Activated CD4-positive, alpha-beta T cell treated with anti-CD3 and anti-CD28 coated beads, Interleukin-2, amount 50 U/mL, for 4 hours (primary cell): ENCODE measurements around the gene TKTL1.

ENCODE experiments used
- DNase-seq, 2 experiments: peaks; one replicate each; pipeline ENCODE4 v3.0.0-alpha.2; 2020

TKTL1 gene

DNA sequence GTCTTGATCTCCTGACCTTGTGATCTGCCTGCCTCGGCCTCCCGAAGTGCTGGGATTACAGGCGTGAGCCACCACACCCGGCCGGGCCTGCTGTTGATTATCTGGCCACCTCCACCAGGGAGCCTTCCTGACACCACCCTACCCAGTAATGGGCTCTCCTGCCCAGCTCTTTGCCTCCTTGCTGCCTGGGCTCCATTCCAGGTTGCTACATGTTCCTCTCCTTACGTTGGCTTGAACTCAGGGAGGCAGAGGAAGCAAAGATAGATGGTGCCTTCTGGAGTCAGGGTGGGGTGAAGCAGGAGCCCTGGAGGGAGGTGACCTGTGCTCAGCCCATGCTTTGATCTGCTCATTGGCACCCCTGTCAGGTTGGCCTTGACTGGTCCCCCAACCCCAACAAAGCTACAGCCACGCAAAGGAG, 52.5 kb downstream of the TKTL1 start:
- DNase-seq = no peak

DNA sequence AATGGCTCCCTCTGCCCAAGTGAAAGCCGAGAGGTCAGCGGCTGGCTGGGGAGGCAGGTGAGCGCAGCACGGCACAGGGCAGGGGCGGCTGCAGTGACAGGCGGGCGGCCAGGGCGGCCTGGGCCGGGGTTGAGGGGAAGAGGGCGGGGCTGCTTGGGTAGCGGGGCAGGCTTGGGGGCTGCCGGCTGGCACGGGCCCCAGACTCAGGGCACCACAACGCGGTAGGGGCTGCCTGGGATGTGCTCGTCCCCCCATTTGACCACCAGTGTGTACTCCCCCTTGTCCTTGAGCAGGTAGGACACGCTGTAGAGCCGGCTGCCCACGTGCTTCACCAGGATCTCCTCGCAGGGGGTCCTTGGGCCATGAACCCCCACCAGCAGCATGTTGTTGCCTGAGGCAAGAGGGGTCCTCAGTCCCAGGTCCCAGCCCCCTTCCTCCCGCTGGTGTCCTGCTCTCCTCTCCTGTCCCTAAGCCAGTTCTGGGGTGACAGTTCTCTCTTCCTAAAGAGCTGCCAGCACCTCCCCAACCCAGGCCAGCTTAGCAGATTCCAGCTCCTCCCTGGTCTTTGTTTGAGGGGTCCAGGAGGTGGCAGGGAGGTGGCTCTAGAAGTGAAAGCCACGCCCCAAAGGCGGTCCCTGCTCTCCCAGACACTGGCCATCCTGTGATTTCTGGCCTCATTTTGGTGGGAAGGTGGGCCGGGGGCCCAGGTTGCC, 53.2 kb downstream of the TKTL1 start:
- no peak for DNase-seq

DNA sequence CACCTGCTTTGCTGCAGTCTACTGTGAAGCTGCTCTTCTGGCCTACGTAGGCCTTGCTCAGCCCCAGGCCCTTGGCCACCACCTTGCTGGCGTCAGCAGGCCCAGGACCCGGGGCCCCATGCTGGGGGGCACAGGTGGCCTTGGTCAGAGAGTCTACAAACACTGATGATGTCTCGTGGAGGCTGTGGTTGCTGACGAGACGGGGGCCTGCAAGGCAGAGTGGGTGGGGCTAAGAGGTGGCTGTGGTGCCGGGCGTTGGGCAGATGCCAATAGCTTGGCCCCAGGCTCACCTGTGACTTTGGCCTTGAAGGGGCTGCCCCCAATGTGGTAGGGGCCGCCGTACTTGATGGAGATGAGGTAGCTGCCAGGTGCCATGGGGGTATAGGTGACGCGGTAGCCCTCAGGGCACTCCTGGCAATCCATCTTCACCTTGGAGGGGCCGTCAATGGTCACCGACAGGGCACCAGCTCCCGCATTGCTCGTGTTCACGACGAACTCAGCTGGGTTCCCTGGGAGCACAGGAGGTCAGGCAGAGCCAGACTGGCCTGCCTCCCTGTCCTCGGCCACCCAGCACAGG, 53.9 kb downstream of the TKTL1 start:
- DNase-seq = no peak

DNA sequence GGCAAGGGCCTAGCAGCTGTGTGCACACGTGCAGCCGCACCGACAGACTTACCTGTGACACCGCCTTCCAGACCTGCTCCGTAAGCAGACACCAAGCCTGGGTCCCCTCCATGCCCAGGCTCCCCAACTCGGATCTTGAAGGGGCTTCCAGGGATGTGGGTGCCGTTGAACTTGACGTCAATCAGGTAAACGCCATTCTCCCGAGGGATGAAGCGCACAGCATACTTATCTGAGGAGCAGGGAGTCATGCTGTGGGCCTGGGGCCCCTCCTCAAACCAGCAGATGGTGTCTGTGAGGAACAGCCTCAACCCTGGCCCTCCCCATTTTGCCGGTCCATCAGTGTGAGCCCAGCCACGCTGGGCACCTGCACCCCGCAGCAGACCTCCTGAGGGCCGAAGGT, 54.4 kb downstream of the TKTL1 start:
- no peak for DNase-seq

DNA sequence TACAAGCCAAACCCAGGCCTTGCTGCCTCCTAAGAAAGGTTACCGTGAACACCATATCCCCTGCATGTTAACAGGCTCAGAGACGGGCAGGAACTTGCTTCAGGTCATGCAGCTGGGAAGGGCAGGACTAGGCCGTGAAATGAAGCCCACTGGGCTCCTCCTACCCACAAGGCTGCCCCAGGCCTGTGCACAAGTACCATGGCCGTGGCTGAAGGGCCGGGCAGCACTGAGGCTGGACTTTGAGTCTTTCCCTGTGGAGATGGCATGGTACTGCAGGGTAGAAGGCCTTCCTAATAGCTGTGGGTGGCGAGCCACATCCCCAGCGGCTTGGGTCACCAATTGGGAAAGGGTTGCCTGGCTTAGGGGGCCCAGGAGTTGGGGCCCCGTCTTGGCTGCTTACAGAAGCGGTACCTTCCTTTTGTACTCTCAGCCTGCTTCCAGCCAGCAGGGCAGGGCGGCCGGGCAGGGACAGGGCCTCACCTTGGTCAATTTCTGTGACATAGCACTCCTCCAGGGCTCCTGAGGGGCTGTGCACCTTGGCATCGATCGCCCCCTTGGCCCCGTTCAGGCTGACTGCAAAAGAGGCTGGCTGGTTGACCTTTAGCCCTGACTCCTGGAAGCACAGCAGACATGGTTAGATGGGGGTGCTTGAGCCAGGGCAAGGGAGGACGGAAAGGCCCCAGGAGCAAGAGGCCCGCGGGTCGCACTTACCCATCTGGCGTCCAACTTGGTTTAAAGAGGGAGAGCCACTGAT, 55.0 kb downstream of the TKTL1 start:
- no peak for DNase-seq

DNA sequence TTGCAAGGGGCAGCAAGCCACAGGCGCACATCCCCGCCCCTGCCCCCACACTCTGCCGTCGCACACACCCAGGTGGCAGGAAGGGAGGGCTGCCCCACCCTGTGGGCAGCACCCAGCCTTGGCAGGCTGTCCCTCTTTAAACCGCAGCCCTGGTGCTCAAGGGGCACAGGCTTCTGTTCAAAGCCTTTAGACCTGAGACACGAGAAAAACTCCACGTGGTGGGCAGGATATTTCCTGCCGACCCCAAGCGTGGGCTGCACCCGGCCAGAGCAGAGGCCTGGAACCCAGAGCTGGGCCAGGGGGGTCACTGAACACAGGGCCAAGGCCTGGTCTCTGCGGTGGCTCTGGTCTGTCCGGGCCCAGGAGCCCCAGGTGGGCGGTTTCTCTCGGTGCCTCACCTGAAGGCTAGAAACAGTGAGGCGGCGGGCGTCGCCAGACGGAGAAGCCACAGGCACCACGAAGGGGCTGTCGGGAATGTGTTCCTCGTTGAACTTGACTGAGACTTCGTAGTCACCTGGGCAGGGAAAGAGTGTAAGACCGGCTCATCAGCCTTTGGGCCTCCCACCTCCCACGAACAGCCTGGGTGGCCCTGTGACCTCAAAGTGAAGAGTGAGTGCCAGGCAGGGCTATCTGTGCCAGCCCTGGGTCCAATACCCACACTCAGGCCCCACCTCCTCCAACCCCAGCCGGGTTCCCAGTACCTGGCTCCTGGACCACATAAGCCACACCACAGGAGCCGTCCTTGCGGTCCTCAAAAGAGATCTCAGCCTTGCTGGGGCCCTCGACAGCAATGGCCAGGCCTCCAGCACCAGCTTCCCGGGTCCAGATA, 55.8 kb downstream of the TKTL1 start:
- DNase-seq = no peak

DNA sequence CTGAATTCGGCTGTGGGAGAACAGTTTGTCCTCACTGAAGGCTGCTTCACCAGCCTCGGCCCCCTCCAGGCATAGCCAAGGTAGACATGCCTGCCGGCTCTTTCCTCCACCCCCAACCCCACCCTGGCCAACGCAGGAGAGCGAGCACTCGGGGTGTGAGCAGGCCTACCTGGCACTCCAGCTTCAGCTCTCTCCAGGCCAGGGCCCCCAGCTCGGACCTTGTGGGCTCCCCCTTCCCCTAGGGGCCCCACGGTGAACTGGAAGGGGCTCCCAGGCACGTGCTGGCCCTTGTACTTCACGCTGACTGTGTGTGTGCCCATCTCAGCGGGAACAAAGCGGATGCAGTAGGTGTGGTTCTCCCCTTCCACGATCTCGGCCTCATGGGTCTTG, 56.4 kb downstream of the TKTL1 start:
- no peak for DNase-seq

DNA sequence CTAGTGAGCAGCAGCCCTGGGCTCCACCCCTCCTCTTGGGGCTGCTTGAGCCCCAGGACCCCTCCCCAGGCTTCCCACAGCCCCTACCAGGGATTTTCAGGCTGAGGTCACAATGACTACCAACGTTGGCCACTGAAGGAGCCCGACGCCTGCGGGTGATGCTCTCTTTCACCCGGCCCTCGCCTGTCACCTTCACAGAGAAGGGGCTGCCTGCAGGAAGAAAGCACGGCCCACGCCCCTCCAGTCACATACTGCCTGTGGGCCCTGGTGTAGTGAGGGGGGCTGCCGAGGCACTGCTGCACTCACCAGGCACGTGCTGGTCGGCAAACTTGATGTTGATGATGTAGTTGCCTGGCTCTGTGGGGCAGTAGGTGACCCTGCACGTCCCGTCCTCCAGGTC, 56.9 kb downstream of the TKTL1 start:
- no peak for DNase-seq

DNA sequence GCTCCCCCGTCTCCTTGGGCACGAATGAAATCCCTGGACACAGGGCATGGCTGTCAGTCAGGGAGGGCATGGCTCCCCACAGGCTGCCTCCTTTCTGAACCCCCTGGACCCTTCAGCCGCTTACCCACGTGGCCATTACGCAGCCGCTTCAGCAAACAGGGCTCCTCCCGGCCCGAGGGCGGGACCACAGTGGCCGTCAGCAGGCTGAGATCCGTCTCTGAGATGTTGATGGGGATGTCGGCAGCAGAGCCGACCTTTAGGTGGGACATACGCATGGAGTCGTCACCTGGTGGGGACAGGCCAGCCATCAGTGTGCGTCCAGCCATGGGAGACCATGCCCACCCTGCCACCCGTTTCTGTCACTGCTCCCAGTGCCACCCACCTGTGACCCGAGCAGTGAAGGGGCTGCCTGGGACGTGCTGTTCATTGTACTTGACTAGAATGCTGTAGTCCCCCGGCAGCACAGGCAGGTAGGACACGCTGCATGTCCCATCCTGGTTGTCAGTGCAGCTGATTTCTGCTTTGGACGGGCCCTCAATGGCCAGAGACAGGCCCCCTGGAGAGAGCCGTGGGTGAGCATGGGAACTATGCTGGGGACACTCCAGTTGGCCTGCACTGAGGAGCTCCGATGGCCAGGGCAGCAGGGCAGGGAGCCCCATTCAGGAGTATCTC, 57.7 kb downstream of the TKTL1 start:
- no peak for DNase-seq

DNA sequence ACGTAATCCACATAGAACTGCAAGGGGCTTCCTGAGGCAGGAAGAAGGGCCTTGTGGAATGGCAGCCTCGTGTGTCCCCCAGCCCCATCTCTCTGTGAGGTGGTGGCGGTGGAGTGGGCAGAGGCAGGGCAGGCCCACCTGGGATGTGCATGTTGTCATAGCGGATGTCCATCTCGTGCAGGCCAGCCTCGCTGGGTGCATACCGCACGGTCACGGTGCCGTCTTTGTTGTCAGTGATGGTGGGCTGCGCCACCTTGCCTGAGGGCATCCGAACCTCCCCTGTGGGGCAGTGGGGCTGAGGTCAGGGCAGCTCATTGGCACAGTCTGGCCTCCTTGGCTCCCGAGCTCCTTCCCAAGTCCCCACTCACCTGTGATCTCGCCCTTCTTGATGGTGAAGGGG, 58.4 kb downstream of the TKTL1 start:
- DNase-seq = no peak

DNA sequence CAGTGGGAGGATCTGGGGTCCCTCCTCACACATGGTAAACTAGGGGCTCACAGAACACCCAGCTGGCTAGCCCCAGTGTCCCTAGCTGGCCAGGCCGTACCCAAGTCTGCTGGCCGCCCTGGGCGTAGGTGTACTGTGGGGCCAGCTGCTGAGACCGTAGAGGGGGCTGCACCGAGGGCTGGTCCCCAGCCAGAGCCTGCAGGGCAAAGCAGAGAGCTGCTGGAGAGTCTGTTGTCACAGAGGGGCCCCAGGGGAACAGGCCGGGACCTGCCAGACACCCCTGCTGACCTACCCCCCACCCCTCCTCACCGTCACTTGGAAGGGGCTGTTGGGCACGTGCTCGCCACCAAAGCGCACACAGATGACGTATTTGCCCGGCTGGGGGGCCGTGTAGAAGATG, 58.9 kb downstream of the TKTL1 start:
- DNase-seq = no peak

DNA sequence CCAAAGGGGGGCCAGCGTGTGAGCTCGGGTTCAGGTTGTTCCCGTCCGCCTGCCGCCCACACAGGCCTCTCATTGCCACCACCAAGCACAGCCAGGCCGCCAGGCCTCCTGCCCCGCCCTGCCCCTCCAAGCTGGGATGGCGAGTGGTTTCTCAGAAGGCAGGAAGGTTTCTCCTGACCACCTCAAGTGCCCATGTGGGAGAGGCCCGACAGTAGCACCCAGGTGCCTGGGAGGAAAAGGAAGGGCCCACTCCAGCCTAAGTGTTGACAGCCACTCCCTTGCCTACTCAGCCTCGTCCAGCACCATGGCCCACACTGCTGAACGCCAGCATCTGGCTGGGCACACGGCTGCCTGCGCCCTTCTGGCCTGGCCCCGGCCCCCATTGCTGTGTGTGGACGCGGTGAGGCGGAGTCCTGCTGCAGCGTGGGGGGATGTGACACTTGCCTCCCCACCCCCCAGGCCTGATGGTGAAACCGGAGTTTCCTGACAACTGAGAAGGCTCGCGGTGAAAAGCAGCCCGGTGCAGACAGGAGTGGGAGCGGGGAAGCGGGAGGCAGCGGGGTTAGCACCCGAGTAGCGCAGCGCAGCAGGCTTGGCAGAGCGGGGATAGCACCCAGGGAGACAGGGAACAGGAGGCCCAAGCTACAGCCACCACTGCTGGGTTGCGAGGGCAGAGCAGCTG, 59.6 kb downstream of the TKTL1 start:
- DNase-seq = no peak

DNA sequence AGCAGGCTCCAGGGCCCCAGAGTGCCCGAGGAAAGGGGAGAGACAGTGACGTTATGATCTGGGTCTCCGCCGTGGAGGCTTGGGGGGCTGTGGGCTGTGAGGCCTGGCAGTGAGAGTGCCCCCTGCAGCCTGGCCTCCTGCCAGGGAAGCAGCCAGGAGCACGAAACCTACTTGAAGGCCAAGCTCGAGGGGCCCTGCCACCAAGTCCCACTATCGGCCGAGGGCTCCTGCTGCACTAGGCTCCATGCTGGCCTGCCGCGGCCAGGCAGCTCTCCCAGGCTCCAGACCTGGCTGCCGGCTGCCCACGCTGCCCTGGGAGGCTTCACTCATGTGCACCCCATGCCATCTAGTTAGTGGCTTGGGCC, 60.2 kb downstream of the TKTL1 start:
- DNase-seq = no peak

DNA sequence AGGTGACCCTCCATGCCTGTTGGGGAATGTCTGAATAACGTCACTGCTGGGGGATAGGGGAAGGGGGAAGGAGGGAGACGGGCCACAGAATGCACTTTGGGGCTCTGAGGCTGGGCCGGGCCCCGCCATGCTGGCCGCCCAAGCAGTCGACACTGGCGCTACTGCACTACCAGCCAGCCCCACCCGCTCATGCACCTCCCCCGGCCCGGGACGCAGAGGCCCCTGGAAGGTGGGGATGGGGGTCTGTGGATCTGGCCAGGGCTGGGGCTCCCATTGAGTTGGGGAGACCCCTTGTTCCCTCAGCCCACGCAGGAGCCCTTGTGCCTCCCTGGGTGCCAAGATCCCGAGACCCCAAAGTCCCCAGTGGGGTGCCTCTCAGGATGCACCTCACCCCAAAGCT, 61.0 kb downstream of the TKTL1 start:
- no peak for DNase-seq

DNA sequence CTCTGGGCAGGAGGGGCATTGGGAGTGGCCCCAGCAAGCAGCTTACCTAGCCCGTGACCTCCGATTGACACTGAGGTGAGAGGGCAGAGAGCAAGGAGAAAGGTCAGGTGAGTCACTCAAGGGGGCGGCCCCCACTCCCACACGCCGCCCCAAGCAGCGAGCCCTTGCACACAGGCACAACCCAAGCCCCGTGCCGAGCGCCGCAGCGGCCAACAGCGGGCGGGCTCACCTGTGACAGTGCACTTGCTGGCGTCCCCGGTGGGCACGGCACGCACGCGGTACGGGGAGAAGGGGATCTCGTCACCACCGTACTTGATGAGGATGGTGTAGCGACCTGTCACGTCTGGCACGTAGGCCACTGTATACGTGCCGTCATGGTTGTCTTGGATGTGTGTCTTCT, 61.6 kb downstream of the TKTL1 start:
- no peak for DNase-seq

DNA sequence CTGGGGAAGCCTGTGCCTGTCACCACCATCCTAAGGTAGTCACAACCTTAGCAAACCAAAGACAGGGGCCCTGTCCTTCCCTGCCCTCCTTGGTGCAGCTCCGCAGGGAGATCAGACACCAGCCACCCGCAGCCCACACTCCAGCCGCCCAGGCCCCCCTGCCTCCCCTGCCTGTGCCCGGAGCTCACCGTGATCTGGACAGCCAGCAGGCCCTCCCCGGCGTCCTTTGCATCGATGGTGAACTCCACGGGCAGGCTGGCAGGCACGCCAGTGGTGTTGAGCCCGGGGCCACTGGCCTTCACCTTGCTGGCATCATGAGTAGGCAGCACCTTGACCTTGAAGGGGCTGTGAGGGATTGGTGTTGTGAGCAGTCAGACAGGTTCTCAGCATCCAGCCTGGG, 62.4 kb downstream of the TKTL1 start:
- DNase-seq = no peak

DNA sequence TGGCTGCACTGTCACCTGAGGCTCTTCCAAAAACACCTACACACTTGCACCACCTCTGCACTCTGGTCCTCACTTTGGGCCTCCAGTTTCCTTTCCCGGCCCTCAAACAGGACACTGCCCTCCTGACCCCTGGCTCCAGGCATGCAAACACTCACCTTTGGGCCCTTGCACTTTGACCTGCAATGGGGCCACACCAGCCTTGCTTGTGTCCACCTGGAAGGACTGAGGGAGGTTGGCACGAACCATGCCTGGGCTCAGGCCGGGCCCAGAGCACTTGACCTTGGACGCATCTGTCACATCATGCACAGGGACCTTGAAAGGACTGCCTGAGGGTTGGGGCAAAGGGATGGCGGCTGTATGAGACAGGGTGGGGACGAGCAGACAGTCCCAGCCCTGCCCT, 63.2 kb downstream of the TKTL1 start:
- no peak for DNase-seq

DNA sequence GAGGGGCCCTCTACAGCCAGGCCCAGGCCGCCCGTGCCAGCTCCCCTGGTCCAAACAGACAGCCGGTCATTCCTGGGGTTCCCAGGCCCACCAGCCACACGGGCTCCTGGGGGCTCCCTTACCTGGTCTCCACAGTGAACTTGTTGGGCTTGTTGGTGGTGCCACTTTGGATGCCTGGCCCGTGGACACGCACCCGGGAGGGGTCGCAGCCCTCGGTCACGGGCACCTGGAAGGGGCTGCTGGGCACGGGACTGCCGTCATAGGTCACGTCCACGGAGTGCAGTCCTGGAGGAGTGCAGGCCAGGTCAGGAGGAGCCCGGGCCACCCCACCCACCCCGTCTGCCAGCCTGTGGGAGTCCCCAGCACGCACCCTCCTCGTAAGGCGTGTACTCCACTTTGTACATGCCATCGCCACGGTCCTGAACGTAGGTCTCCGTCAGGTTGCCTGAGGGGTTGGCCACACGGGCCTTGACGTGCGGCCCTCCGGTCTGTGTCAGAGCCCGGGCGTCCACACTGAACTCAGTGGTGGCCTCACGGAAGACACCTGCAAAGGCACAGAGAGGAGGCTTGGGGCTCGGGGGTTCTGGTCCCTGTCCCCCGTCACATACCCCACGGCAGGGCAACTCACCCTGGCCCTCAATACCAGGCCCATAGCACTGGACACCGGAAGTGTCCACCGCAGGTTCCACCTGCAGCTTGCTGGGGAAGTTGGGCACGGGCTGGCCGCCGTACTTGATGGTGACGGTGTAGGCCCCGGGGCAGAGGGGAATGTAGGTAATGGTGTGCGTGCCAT, 64.0 kb downstream of the TKTL1 start:
- DNase-seq = no peak

DNA sequence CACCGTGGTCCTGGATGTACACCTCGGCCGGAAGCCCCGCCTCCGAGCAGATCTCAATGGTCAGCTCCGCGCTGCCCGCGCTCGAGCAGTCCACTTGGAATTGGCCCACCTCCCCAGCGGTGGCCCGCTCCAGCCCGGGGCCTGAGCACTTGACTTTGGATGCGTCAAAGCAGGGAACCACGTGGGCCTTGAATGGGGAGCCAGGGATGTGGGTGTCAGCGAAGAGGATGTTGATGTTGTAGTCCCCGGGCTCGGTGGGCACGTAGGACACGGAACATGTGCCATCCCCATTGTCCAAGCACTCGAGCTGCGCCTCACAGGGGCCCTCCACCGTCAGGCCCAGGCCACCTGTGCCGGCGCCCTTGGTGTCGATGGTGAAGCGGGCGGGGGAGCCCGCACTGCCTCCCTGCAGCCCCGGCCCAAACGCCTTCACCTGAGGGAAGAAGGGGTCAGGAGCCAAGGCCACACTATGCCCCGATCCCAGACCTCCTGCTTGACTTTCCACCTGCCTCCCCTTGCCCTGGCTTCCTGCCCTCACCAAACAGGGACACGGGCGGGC, 64.6 kb downstream of the TKTL1 start:
- DNase-seq = no peak

DNA sequence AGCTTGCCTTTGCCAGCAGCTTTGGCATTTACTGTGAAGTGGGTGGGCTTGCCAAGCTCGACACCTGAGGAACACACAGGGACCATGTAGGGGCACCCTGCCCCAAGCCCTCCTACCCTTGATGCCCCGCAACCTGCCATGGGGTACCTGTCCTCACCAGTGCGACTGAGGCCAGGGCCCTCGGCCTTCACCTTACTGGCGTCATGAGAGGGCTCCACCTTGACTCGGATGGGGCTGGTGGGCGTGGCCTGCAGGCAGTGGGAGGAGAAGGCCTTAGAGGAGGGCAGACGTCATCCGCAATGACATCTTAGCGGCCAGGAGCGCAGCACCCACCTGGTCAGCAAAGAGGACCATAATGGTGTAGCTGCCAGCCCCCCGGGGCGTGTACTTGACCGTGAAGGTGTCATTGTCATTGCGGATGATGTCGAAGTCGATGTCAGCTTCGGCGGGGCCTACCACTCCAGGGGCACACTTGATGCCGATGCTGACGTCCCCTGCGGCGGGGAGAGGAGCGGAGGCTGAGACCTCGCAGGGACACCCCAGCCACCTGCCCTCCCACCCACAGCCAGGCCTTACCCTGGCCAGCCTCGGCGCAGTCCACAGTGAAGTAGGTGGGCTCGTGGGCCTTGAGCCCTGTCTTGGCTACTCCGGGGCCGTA, 66.6 kb downstream of the TKTL1 start:
- DNase-seq = no peak
